H1 (cell line): ENCODE measurements around the gene ADIPOR1. TPM values are rescaled to one million over a fixed set of nuclear protein-coding genes. Genes with fewer than 3 reads are reported as not detected.

Experiments
- BACH1 ChIP-seq: IDR thresholded peaks from 2 replicates; pipeline ENCODE4 v1.6.1; 2012; ENCODE audit warnings: low read length, improper control_type of control experiment
- TBP ChIP-seq: IDR thresholded peaks from 2 replicates; pipeline ENCODE4 v1.6.1; 2011; ENCODE audit warnings: low read depth, low read length, improper control_type of control experiment
- polyA plus RNA-seq, 7 experiments: library from polyadenylated mRNA; depleted of rRNA in 3 of 7; stranded (reverse) in 5 of 7; unstranded in 2 of 7; fragments of >200 nt in 5 of 7; fragments of 200-250 nt in 2 of 7; gene quantifications; 1 replicate in 5 of 7; 2 replicates in 1 of 7; 4 replicates in 1 of 7; pipeline versions ENCODE4 v1.2.1 to v1.2.3, GENCODE V29; 2011 to 2013; ENCODE audit warnings: missing spikeins in 2 of 7, mixed read lengths in 2 of 7
- total RNA-seq: library from RNA; stranded (reverse); fragmentation: NEBNext Ultra II Directional; extraction: Animal tissue kit (Norgen Biotek cat#: 25700); gene quantifications from 2 replicates; pipeline ENCODE4 v1.2.1, GENCODE V29; 2021
- TF ChIP-seq, protein P1 (sequence below): fragments of 300-600 bp; sonication (generic); IDR thresholded peaks from 2 replicates; pipeline ENCODE4 v1.7.1; 2012; ENCODE audit warnings: low read length, moderate library complexity, mild to moderate bottlenecking, inconsistent platforms; ENCODE audit not compliant: insufficient replicate concordance

The ADIPOR1 gene
- total and polyA plus RNA-seq, 2 of the 8 experiments (the other 6 are each of a cell fraction or from before 2014, with no cell fraction given): 69.8 to 118 TPM

DNA sequence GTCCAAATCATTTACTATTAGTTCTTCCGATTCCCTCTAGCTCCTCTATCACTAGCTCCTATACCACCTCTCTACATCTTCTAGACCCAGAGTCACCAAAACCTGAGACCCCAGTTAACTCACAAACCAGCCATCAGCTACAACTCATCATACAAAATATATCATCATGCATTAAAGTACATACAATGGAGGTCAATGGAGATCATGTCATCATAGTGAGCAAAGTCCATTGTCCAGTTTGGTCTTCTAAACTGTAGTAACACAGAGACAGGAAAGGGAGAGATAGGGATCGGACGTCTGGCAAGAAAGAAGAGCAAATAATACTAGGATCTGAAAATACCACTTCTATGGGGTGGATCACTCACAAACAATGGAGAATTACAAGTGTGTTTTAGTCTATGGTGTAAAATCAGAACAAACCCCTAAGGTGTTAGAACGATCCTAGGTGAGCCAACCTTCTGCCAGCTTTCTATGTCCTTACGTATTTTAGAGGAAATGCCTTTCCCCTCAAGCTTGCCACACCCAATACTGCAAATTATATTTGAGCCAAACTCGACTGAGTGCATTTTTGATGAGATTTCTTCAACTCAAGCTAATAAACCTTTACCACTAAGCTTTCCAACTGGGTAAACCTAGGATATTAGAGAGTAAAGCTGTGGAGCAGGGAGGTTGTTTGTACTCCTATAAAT lies 3.9 kb downstream of the ADIPOR1 start (continued):
- TF ChIP-seq TBP: no peak
- TF ChIP-seq, protein P1, sequence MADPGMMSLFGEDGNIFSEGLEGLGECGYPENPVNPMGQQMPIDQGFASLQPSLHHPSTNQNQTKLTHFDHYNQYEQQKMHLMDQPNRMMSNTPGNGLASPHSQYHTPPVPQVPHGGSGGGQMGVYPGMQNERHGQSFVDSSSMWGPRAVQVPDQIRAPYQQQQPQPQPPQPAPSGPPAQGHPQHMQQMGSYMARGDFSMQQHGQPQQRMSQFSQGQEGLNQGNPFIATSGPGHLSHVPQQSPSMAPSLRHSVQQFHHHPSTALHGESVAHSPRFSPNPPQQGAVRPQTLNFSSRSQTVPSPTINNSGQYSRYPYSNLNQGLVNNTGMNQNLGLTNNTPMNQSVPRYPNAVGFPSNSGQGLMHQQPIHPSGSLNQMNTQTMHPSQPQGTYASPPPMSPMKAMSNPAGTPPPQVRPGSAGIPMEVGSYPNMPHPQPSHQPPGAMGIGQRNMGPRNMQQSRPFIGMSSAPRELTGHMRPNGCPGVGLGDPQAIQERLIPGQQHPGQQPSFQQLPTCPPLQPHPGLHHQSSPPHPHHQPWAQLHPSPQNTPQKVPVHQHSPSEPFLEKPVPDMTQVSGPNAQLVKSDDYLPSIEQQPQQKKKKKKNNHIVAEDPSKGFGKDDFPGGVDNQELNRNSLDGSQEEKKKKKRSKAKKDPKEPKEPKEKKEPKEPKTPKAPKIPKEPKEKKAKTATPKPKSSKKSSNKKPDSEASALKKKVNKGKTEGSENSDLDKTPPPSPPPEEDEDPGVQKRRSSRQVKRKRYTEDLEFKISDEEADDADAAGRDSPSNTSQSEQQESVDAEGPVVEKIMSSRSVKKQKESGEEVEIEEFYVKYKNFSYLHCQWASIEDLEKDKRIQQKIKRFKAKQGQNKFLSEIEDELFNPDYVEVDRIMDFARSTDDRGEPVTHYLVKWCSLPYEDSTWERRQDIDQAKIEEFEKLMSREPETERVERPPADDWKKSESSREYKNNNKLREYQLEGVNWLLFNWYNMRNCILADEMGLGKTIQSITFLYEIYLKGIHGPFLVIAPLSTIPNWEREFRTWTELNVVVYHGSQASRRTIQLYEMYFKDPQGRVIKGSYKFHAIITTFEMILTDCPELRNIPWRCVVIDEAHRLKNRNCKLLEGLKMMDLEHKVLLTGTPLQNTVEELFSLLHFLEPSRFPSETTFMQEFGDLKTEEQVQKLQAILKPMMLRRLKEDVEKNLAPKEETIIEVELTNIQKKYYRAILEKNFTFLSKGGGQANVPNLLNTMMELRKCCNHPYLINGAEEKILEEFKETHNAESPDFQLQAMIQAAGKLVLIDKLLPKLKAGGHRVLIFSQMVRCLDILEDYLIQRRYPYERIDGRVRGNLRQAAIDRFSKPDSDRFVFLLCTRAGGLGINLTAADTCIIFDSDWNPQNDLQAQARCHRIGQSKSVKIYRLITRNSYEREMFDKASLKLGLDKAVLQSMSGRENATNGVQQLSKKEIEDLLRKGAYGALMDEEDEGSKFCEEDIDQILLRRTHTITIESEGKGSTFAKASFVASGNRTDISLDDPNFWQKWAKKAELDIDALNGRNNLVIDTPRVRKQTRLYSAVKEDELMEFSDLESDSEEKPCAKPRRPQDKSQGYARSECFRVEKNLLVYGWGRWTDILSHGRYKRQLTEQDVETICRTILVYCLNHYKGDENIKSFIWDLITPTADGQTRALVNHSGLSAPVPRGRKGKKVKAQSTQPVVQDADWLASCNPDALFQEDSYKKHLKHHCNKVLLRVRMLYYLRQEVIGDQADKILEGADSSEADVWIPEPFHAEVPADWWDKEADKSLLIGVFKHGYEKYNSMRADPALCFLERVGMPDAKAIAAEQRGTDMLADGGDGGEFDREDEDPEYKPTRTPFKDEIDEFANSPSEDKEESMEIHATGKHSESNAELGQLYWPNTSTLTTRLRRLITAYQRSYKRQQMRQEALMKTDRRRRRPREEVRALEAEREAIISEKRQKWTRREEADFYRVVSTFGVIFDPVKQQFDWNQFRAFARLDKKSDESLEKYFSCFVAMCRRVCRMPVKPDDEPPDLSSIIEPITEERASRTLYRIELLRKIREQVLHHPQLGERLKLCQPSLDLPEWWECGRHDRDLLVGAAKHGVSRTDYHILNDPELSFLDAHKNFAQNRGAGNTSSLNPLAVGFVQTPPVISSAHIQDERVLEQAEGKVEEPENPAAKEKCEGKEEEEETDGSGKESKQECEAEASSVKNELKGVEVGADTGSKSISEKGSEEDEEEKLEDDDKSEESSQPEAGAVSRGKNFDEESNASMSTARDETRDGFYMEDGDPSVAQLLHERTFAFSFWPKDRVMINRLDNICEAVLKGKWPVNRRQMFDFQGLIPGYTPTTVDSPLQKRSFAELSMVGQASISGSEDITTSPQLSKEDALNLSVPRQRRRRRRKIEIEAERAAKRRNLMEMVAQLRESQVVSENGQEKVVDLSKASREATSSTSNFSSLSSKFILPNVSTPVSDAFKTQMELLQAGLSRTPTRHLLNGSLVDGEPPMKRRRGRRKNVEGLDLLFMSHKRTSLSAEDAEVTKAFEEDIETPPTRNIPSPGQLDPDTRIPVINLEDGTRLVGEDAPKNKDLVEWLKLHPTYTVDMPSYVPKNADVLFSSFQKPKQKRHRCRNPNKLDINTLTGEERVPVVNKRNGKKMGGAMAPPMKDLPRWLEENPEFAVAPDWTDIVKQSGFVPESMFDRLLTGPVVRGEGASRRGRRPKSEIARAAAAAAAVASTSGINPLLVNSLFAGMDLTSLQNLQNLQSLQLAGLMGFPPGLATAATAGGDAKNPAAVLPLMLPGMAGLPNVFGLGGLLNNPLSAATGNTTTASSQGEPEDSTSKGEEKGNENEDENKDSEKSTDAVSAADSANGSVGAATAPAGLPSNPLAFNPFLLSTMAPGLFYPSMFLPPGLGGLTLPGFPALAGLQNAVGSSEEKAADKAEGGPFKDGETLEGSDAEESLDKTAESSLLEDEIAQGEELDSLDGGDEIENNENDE: no peak
- no peak for TF ChIP-seq BACH1
